ENCODE measurements around the gene FAM9B. TPM values are rescaled to one million over a fixed set of nuclear protein-coding genes. Genes with fewer than 3 reads are reported as not detected.

FAM9B gene
- total RNA-seq, 1 donor from 2014 or later: not detected

DNA sequence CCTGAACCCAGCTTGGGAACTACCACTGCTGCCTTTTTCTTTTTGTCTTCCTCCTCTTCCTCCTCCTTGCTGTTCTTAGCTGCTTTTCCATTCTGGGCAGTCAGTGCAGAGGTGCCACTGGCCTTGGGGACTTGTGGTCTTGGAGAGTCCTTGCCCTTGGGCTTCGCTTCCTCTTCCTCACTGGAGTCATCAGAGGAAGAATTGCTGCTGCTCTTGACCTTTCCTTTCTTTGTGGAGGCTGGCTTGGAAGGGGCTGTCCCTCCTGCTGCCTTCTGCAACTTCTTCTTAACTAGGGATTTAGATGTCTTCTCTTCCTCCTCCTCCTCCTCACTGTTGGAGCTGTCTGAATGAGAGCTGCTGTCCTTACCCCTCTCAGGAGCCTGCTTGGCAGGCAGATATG is 53.2 kb downstream of the FAM9B start:
- DNase-seq (ENCODE audit: low read depth in 2 of 2): no peak

Other genes with a start within 250 kb of the FAM9B start
- gene FAM9A, start 232.7 kb downstream of the FAM9B start, total RNA-seq: not detected in 2 replicates